GM18499 (cell line): Measurements from ENCODE around the gene RPL18.
"Not testable (repeated sequence)": the region's sequence is repeated elsewhere in the genome, so short reads cannot be mapped to it uniquely, and the experiment has no call there.

Experiments used
- ATAC-seq: cut with Tn5 transposase; IDR thresholded peaks from one replicate; pipeline ENCODE4 v1.9.1; 2021; ENCODE audit warnings: moderate number of reproducible peaks; ENCODE audit not compliant: insufficient read depth, unreplicated experiment

The RPL18 gene

DNA sequence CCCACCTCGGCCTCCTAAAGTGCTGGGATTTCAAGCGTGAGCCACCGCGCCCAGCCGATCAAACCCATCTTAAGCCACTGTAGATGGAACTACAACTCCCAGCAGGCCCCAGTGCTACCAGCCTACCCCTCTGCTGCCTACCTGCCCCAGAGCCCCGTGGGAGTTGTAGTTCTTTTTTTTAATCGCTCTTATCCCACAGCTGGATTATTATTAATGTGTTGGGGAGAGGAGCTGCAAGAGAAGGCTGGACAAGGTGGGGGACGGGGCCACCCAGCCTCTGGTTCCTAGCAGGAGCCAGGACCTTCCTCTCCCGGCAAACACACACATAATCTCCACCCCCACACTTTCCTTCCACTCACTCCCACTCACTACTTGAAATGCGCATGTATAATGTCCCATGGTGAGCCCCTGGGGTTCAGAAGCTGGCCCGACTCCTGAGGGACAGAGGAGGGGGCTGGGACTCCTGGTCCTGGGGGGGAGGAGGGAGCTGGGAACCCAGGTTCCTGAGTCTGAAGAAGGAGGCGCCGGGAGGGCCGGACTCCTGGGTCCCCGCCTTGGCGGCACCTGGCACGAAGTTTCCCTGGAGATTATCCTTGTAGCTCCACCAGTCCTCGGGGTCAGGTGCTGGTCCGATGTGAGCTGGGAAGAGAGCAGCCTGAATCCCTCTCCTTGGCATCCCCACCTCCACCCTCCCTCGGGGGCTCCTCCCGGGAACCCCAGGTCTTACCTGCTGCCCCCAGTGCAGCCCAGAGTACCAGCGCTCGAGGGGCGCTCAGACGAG lies 26.1 kb upstream of the RPL18 start:
- no peak for ATAC-seq

DNA sequence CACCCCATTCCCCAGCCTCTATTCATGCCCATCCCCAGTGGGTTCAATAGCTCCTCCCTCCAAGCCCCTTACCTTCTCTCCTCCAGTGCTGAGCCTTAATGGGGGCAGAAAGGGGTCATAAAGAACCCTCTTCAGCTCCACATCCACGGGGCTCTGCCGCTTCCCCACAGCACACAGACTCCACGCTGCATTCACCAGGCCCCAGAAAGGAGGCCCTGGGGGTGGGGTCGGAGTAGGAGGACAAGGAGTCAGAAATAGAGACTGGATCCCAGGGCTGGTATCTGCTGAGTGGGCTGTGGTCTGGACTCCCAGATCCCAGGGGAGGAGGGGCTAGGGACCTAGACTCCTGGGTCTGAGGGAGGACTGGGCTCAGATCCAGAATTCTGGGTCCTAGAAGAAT lies 25.4 kb upstream of the RPL18 start:
- no peak for ATAC-seq

DNA sequence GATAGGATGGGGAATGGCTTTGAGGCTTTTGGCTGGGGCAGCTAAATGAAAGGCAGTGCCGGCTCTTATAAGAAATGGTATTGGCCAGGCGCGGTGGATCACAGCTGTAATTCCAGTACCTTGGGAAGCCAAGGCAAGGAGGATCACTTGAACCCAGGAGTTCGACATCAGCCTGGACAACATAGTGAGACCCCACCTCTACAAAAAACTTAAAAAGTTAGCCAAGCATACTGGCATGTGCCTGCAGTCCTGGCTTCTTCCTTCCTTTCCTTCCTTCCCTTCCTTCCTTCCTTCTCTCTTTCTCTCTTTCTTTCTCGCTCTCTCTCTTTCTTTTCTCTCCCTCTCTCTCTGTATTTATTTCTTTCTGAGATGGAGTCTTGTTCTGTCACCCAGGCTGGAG lies 23.9 kb upstream of the RPL18 start:
- no peak for ATAC-seq

DNA sequence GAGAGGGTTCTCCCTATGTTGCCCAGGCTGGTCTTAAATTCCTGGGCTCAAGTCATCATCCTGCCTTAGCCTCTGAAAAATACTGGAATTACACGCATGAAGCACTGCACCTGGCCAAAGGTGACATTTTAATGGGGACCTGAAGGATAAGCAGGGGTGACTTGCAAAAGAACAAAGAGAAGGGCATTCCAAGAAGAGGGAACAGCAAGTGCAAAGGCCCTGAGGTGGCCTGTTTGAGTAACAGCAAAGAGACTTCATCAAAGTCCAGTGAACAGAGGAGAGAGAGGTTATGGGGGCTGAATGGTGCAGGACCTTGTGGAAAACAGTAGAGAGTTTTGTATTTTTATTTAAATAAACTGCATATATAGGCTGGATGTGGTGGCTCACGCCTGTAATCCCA lies 22.9 kb upstream of the RPL18 start:
- no peak for ATAC-seq

DNA sequence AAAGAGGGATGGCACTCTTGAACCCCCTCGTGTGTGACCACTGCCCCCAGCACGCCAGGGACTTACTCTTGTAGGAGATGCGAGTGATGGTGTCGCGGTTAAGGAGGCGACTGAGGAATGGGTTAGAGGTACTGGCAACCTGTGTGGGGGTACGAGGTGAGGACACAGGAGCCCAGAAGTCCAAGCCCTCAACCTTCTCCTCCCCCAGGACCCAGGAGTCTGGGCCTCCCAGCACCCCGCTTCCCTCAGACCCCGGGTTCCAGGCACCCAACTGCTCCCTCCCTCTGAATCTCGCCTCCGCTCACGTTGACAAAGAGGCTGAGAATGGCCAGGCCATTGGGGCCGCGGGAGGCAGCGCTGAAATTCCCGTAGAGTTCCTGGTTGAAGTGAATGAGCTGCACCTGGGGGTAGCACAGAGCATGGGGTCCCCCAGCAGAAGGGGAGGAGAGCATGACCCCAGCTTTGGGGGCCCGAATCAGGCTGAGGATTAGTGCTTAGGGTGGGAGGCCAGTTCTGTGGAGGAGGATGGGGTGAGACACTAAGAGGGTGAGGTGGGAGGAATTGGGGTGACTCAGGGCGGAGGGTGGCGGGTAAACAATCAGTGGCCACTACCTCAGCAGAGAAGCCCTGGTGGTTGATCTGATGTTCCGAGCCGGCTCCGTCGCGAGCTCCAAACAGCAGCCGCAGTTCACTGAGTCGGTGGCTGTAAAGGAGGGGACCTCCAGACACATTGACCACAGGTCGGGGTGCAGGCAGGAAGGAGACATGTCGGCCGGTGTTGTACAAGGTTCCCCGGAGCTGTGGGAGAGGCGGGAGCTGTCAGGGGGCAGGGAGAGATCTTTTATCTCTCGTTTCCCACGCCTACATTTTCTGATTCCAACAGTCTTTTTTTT lies 20.8 kb upstream of the RPL18 start:
- no peak for ATAC-seq

DNA sequence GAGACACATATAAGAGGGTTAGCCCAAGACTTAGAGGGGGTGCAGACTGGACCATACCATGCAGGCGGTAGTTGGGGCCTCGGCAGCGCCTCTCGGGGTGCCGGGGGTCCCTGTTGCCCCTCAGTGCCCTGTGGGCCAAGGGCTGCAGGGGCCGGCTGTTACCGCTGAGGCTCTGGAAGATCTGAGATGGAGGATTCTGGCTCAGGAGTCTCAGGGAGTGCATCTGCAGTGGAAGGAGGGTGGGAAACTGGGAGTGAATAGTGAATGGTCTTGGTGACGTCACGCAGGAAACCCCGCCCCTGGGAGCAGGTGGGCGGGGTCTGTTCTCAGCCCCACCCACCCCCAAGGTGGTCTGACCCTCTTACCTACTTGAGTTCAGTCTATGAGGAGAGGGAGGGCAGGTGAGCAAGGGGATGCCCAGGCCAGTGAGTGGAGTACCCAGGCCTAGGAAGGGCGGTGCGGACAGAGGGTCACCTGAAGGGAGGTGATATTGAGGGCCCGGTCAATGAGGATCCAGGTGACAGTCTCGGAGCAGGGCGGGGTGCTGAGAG lies 19.9 kb upstream of the RPL18 start:
- ATAC-seq: no peak

DNA sequence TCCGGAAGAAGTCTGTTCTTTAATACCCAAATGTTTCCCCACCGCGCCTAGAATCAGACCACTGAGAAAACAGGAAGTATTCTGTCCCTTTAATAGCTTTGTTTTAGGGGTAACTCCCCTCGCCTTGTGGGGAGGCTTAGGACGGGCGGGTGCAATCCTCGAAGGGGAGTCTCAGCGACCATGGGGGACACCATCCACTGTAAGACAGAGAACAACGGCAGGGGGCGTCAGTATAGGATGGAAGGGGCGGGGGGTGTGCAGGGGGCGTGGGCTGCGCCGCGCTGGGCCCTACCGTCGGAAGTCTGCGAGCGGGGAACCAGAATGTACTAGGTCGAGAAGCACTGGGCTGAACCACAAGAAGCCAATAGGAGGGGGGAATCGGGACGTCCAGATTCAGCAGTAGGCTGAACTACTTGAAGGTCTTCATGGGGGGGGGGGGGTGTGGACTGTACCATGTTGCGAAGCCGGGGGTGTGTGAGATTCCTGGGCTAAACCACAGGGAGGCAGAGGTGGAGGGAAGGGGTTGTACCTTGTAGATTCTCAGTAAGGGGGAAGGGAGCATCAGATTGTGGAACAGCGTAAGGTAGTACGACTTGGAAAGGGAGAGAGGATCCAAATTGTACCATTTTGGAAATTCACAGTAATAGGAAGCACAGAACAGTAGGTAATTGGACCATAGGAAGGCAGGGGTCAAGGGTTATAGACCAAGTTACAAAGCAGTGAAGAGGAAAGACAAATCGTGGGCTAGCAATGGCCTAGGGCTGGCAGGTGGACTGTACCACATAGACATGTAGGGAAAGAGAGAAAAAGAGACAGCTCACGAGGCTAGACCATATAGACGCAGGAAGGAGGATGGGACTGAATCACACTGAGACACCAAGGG lies 19.2 kb upstream of the RPL18 start:
- ATAC-seq: peak; percentile 3

DNA sequence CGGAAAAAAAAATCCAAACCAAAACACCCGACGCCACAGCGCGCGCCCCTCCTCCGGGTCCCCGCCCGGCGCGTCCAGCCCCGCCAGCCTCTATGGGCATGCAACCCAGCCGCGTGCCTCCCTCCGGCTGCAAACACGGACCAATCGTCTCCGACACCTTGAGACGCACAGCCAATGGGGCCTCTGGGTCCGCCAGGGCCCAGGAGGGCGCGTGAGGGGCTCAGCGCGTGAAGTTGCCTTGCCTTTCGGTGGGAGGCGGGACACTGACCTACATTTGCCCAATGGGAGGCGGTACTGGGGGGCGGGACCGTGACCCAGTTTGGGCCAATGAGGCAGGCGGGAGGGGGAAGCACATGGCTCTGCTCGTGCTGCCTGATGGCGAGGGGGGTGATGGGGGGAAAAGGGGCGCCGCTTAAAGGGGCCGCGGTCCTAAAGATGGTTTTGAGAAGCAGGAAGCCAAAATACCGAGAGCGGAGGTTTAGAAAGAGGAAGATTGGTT lies 18.5 kb upstream of the RPL18 start:
- peak; percentile 44 for ATAC-seq

DNA sequence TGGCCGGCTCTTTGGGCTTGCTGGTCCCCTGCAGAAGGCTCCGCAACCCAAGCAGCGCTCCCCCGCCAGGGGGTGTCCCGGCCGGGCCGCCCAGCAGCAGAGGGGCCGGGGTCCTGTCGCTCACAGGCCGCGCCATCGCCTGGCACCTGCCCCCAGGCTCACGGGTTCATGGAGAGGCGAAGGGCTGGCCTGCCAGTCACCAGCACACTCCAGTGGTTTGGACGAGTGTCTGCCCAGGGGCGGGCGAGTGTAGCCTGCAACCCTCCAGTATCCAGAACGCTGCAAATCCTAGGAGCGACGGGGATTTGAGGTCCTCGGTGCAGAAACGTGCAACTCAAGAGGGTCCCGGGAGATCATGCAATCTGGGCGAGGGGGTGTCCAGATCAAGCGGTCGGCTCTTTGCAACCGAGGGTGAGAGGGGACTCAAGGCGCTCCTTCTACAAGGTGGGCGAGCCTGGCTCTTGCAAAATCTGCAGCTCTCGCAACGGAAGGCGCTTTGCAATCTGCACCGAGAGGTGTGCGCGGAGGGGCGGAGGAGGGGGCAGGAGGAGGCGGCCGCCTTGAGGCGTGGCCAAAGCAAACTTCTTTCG lies 18.0 kb upstream of the RPL18 start, which contains the start of gene DBP:
TSS of gene DBP (minus strand) at position 521 of the 590 bp plus-strand sequence. CDS start at position 136, 385 bp downstream.
- ATAC-seq: no peak

DNA sequence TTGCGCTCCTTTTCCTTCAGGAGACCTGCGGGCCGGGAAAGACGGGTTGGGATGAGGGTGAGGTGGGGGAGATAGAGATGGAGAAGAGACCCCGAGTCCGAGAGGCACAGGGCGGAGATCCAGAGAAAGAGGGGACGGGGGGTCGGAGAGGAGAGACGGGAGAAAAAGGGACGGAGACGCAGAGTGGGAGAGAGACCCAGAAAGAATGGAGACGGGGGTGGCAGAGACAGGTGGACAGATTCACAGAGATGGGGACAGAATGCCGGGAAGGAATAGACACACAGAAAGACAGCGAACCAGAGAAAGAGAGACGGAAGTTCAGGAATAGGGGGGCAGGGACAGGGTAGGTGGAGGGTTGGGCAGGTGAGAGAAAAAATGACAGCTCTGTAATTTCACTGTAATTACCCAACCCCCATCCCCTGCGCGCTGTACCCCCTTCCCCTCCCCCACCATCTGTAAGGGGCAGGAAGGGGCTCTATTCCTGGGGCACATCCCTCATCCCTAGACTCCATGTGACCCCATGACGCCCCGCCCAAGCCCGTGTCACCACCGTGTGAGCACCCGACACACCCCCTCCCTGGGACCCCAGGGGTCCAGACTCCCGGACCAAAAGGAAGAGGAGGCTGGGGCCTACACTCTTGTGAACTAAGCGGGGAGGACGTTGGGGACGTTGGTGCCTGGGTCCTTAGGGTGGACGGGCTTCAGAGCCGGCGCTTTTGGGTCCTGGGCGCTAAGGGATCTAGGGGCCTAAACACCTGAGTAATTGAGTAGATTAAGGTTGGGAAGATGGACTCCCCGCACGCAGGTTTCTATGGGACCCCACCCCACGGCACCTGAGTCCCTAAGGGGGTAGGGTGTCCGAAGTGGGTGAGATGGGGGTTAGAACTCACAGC lies 17.2 kb upstream of the RPL18 start:
- no peak for ATAC-seq

DNA sequence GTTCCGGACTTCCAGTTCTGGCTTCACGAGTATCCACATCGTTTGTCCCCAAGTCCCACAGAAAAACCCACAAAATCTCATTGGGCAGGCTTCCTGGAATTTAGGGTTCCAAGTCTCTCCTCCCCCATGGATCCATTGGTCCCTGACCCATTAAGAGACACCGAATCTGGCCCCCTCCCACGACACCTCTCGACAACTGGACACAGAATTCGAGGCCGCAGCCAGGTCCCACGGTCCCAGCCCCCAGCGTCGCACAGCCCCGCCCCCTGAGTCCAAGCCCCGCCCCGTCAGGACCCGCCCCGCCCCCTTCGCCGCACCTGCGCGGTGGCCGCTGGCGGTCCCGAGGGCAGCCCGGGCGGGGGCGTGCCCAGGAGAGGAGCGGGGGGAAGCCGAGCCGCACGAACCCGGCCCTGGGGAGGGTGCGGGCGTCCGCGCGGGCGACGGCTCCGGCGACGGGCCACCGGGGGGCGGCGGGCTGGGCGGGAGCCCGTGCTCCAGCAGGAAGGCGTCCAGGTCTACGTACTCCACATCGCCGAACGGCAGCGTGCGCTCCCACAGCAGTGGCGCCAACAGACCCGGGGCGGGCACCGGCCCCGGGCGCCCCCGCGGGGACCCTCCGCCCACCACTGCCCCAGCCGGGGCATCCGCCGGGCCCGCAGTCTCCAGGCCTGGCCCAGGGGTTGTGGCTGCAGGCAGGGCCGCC lies 16.4 kb upstream of the RPL18 start:
- no peak for ATAC-seq

DNA sequence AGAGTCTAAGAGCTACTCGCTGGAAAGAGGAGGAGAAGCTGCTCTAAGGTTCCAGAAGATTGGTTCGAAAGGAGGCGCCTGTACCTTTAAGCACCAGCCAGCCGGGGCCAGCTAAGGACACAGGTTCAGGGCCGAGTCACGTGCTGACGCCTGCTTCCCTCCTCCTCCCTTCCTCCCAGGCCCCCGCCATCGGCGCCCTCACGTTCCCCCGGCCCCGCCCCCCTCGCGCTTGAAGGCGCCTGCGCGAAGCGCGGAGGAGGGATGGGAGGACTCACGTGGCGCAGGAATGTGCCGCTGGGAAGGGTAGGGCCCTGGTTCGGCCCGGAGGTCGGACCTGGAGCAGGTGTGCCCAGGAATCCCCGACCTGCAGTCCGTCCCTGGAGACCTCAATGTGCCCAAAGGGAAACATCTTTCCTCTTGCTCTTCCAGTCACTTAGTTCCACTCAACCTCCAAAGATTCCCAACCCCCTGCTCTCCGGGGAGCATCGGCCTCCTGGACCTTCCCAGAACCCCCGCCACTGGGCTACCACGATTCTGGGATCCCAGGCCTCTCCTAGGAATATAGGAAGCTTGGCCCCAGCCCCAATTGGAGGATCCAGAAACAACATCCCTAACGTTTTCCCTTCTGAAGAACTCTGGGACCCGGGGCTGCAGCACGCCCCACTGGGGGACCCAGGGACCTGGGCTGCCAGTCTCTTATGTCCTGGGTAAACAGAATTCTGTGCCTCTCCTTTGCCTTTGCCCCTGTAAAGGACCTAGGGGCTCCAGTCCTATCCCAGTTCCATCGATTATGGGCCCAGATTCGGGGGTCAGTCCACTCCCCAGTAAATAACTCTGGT lies 15.7 kb upstream of the RPL18 start:
- no peak for ATAC-seq

DNA sequence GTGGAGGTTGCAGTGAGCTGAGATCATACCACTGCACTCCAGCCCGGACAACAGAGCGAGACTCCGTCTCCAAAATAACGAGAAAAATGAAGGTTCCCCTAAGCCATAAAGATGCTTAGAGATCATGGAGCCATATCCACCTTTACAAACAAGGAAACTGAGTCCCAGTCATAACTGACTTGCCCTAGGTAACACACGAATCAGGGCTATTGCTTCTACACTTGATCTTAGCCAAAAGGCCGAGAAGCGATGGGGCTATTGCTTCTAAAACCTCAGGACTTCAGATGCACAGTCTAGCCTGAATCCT lies 15.0 kb upstream of the RPL18 start:
- no peak for ATAC-seq

DNA sequence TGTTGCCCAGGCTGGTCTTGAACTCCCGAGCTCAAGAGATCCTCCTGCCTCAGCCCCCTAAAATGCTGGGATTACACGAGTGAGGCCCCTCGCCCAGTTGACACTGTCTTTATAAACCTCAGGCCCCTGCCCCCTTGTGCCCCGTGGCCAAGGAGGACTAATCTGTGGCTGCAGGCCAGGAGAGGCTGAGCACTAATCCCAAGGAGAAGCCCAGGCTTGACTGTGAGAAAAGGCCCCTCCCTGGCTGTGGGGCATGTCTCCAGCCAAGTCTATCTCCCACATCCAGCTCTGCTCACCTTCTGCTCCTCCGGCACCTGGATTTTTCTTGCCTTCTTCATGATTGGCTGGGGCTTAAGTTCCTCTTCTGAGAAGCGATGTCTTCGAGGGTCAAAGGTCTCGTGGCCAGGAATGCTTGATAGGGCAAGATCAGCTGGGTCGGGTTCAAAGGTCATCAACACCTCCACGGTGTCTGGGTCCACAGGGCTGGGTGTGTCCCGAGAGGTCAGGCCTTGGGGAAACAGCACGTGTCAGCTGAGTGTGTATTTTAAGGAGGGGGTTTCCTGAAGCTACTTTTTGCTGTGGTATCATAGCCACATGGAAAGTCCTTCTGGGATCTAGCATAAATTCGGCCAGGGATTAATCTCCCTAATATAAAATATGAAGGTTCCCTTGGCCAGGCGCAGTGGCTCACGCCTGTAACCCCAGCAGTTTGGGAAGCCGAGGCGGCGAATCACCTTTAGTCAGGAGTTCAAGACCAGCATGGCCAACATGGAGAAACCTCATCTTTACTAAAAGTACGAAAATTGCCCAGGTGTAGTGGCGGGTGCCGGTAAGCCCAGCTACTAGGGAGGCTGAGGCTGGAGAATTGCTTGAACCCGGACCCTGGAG lies 14.4 kb upstream of the RPL18 start:
- no peak for ATAC-seq

DNA sequence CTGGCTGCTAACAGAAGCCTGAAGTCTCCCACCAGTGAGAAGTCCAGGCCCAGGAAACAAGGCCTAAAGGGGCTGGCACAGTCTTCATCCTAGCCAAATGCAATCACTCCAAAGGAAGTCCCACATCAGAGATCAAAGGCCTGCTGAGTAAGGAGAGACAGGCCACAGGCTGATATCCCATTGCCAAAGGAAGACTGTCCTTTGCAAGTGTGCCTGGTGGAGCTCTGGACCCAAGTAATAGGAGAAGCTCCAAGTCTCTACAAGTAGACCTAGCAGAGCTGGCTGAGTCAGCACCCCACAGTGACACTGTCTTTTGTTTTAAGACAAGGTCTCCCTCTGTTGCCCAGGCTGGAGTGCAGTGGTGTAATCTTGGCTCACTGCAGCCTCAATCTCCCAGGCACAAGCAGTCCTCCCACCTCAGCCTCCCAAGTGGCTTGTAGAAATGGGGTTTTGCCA lies 13.7 kb upstream of the RPL18 start:
- no peak for ATAC-seq

DNA sequence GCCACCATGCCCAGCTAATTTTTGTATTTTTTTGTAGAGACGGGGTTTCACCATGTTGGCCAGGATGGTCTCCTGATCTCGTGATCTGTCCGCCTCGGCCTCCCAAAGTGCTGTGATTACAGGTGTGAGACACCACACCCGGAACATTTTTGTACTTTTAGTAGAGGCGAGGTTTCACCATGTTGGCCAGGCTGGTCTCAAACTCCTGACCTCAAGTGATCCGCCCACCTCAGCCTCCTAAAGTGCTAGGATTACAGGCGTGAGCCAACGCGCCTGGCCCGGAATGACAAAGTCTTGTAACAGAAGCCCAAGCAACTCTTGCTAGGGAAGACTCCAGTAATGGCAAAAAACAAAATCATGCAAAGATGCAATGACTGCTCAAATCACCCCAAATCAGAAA lies 13.3 kb upstream of the RPL18 start:
- not testable (repeated sequence) for ATAC-seq
